Neural cell (in vitro differentiated cells): ENCODE data around the gene DNER.

Source experiments
- CTCF ChIP-seq: fragments of 450-650 bp; IDR thresholded peaks from 2 replicates; pipeline ENCODE4 v1.5.1; 2014; ENCODE audit warnings: antibody characterized with exemption, mild to moderate bottlenecking, moderate library complexity; ENCODE audit not compliant: poor library complexity, severe bottlenecking
- EP300 ChIP-seq: fragments of 450-650 bp; conservative IDR thresholded peaks from 2 replicates; pipeline ENCODE4 v1.6.1; 2014; ENCODE audit warnings: antibody characterized with exemption, mild to moderate bottlenecking, moderate library complexity; ENCODE audit not compliant: poor library complexity, severe bottlenecking
- EZH2 ChIP-seq: fragments of 200-600, 300-800 bp; shearing (Covaris generic), sonication (generic); IDR thresholded peaks from 2 replicates; pipeline ENCODE4 v1.6.1; 2014; ENCODE audit warnings: antibody characterized with exemption, low read length, borderline replicate concordance, mild to moderate bottlenecking; ENCODE audit not compliant: insufficient read depth, poor library complexity, severe bottlenecking
- POLR2AphosphoS5 ChIP-seq: IDR thresholded peaks from 2 replicates; pipeline ENCODE4 v1.6.1; 2012
- SMC3 ChIP-seq: fragments of 450-650 bp; conservative IDR thresholded peaks from 2 replicates; pipeline ENCODE4 v1.6.1; 2014; ENCODE audit warnings: antibody characterized with exemption, mild to moderate bottlenecking, moderate library complexity; ENCODE audit not compliant: poor library complexity

- TF ChIP-seq CTCF (no peak), POLR2AphosphoS5 (no peak), EZH2 (no peak), SMC3 (no peak), EP300 (no peak)
These were observed 128.3 kb downstream of the DNER start for GRCh38 chr2:229586012-229586411.
